ENCODE measurements around the gene MRGPRD.

The MRGPRD gene

DNA sequence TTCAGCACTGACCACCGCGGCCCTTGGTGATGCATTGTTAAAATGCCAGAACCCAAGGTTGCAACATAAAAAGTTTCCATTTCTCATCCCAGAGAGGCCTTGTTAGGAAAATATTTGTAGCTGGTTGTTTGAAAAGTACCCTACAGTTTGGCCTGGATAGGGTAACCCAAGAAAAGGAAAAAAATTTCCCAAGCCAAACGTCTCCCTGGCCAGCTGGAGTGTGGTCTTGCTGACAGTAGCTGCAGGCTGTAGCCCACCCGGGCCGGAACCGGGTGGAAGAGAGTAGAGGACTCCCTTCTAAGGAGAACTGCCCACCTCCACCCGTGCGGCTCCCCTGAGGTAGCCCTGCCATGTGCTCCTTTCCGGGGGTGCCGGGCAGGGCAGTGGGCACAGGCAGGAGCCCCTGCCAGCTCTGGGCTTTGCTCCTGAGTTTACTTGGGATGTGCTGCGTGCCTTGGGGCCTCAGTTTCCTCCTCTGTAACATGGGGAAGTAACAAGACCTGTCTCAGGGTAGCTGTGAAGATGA is 38.6 kb downstream of the MRGPRD start:
- TF ChIP-seq, protein P1, sequence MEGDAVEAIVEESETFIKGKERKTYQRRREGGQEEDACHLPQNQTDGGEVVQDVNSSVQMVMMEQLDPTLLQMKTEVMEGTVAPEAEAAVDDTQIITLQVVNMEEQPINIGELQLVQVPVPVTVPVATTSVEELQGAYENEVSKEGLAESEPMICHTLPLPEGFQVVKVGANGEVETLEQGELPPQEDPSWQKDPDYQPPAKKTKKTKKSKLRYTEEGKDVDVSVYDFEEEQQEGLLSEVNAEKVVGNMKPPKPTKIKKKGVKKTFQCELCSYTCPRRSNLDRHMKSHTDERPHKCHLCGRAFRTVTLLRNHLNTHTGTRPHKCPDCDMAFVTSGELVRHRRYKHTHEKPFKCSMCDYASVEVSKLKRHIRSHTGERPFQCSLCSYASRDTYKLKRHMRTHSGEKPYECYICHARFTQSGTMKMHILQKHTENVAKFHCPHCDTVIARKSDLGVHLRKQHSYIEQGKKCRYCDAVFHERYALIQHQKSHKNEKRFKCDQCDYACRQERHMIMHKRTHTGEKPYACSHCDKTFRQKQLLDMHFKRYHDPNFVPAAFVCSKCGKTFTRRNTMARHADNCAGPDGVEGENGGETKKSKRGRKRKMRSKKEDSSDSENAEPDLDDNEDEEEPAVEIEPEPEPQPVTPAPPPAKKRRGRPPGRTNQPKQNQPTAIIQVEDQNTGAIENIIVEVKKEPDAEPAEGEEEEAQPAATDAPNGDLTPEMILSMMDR (IDR thresholded peaks at IDR 0.05) = no peak
- Histone ChIP-seq H3K27ac (peak overlapping the region; percentile 88 to 97), H3K4me3 (peak overlapping the region; percentile 40)
- no peak for DNase-seq (ENCODE audit: low spot score)

DNA sequence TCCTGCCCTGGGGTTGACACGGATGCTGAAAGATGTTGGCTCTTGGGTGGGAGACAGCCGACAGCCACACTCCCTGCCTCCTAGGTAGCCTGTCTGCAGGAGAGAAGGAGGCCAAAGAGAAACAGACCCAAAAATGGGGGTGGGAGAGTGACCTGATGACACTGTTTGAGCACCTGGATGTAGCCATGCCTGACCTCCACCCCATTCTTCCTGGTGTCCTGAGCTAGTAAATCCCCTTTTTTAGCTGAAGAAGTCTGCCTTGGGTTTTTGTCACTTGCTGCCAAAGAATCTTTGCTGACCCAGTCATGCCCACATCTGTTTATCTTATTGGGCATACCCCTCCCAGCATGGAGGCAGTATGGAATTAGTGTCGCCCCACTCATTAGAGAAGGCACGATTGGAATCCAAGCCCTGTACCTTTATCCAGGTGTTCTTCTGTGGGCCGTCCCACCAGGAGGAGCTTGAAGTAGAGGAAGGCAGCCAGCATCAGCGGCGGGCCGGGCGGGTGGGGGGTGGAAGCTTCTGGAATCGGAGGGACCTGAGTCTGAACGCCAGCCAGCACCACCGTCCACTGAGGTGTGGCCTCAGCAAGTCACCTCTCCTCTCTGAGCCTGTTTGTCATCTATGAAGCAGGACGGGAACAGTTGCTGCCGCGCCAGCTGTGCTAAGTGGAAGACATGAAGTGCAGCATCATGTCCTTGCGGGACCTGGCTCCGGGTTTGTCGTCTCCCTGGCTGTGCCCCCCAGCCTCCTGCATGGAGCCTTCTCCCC is 39.3 kb downstream of the MRGPRD start:
- TF ChIP-seq, protein P1 (IDR thresholded peaks at IDR 0.05) = no peak
- DNase-seq (ENCODE audit: low spot score) = no peak
- Histone ChIP-seq H3K27ac (peak overlapping the region; percentile 88 to 97), H3K4me3 (peak overlapping the region; percentile 40)

DNA sequence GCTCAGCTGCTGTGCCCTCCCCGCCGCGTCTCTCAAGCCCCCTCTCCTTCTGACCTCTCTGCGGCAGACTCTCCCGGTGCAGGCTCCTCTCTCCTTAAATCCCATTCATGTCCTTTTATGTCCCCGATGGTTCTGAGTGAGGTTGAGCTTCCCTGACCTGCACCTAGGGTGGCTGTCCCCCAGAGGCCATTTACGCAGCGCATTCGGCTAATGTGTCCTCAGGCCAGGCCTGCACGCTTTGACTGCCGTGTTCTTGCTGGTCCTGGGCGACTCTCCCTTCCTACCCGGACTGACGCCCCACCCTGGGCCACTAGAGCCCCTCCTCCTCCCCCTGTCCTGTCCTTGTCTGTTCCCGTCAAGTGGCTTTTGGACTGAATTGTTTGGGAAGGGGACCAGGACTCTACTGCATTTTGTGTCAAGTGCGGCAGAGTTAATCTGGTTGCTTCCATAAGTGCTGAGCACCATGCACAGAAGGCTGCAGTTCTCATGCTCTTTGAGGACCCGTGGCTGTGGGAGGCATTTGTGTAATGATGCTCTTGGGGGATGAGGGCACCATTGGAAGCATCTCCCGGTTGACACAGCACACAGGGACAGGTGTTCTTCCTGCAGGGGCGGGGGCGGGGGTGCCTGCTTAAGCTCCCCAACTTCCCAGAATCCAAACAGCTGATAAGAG is 40.0 kb downstream of the MRGPRD start:
- TF ChIP-seq, protein P1 (IDR thresholded peaks at IDR 0.05) = no peak
- no peak for DNase-seq (ENCODE audit: low spot score)
- peak overlapping the region; percentile 88 to 97 for H3K27ac ChIP-seq
- peak overlapping the region; percentile 40 for H3K4me3 ChIP-seq

DNA sequence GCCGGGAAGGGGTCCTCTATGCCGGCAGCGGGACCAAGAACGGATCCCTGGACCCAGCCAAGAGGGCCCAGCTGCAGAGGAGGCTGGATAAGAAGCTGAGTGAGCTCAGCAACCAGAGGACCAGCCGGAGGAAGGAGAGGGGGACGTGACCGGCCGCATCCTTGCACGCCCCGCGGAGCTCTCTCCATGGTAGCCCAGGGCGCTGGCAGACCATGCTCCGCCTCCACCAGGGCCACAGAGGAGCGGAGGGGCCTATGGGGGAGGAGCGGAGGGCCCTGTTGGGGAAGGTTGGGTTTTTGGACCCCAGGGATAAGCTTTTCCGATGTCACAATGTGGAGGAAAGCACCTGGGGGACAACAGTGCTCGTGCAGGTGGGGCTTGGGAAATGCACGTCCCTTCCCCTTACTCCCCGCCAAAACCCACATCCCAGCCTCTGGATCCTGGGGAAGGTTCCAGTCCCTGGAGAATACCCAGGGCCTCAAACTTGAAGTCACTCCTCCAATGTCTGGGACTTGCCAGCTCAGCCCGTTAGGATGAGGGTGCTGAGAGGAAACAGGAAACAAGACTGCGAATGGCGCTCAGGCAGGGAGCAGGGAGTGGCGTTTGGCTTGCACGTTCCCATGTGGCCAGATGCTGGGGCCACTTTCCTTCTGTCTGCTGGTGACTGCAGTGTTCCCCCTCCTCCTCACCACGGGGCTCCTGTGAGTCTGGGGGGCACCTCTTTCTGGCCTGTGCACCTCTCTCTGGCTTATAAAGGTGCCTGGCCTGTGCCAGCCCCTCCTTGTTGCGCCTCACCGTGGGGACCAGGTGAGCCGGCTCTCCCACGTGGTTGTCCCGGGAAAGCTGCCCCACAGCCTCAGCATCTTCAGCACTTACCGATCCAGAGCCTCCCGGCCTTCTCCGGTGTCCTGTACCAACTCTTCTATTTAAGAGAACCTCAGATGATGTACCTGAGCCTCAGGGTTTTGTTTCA is 40.9 kb downstream of the MRGPRD start:
- Histone ChIP-seq H3K4me3 (no peak overlapping the region), H3K27ac (peak overlapping the region; percentile 31 to 97)
- TF ChIP-seq, protein P1 (IDR thresholded peaks at IDR 0.05) = no peak
- DNase-seq (ENCODE audit: low spot score) = no peak

DNA sequence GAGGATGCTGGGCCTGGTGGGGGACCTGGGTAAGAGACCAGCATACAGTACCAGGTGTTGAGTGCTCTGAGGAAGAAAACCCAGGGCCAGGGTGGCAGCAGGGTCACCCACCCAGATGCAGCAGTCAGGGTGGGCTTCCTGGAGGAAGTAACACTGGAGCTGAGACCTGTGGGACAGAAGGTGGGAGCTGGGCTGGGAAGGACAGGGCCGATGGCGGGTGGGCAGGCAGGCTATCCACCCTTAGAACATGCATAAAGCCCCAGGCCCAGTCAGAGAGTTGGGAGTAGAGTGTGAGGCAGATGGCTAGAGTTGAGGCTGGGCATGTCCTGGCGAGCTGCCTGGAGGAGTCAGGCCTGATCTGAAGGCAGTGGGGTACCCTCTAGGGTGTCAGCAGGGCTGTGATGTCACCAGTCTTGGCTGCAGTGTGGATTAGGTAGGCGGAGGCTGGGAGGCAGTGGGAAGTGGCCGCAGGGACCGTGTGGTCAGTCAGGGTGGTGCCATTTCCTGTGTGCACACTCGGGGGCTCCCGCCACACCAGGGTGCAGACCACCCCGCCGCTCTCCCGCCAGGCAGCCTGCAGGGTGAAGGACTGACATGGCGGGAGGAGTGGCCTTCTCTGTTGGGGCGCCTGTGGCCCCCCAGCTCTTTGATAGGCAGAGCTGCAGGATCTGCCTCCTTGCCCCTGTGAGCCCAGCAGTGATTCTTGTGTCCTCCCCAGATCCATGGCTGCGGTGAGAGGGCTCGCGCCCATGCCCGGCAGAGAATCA is 41.8 kb downstream of the MRGPRD start:
- no peak for DNase-seq (ENCODE audit: low spot score)
- Histone ChIP-seq H3K27ac (peak overlapping the region in 1 of 2 donors; percentile 97), H3K4me3 (no peak overlapping the region)
- TF ChIP-seq, protein P1 (IDR thresholded peaks at IDR 0.05) = no peak

DNA sequence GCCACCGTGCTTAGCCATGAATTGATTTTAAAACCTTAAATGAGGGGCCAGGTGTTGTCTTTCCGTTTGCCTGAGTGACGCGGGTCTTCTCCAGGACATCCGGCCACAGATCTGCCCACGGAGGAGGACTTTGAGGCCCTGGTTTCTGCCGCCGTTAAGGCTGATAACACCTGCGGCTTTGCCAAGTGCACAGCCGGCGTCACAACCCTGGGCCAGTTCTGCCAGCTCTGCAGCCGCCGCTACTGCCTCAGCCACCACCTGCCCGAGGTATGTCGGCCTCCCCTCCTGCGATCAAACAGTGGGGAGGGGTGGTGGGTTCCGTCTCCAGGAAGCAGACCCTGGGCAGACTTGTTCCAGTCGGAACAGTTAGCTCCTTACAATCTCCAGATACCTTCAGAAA is 42.7 kb downstream of the MRGPRD start:
- no peak for DNase-seq (ENCODE audit: low spot score)
- Histone ChIP-seq H3K27ac (no peak overlapping the region), H3K4me3 (no peak overlapping the region)
- TF ChIP-seq, protein P1 (IDR thresholded peaks at IDR 0.05) = no peak

Data from coronary artery (tissue), 2 donors.